Fibroblast of skin of scalp (primary cell): ENCODE data around the gene CAVIN1.
"Not testable (repeated sequence)": the region's sequence is repeated elsewhere in the genome, so short reads cannot be mapped to it uniquely, and the experiment has no call there.

Source experiments
- DNase-seq: peaks from one replicate; pipeline ENCODE4 v3.0.0-alpha.2; 2013

CAVIN1 gene

DNA sequence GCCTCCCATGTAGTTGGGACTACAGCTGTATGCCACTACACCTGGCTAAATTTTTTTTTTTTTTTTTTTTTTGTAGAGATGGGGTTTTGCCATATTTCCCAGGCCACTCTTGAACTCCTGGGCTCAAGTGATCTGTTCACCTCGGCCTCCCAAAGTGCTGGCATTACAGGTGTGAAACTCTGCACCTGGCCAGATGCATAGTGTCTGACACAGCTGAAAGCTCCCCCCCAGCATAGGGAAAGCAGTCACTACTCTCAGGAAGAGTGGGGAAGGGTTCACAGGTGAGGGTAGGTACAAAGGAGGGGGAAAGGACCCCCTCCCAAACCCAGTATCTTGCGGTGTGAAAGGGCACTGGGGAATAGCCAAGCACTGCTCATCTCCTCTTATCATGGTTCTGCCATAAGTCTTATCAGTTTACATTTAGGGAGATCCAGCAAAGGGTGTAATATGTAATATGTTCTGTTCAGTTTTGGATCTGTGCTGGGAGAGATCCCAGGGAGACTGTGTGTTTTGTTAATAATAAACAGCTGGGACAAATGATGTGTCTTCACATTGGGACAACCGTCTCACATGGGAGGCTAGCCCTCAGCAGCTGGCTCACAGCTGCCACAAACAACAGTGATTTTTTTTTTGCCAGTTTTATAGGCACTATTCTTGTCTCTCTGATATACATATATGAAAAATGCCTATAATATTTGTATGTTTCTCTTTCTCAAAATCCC, 6.8 kb upstream of the CAVIN1 start:
- no peak for DNase-seq

DNA sequence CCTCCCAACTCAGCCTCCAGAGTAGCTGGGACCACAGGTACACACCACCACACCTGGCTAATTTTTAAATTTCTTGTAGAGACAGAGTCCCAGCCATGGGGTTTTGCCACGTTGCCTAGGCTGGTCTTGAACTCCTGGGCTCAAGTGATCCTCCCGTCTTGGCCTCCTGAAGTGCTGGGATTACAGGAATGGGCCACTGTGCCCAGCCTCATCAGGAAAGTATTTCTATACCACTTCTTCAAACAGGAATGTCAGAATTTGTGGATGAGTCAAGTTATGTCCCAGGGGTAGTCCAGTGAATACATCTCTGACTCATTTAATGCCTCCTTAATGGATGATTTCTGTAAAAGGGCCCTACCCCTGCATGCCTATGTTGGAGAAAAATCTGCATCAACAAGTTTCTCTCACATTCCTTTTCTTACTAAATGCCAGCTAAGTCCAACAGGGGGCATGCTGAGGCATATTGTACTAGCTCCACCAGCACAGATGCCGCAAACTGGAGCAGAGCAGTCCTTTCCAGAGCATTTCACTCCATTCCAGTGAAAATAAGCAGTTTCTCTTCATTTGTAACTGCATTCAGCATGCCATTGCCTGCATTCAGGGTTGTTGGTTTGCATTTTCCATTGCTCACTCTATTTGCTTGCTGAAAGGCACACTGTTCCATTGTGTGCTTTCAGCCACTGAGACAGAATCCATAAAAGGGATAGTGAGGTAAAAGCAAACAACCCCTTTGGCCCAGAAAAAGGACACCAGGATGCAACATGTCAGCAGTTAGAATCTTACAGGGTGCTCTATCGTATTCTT, 5.3 kb upstream of the CAVIN1 start:
- peak; percentile 100 for DNase-seq

- peak; percentile 48 for DNase-seq
These were observed 2.0 kb upstream of the CAVIN1 start for GRCh38 chr17:42424991-42425610.

DNA sequence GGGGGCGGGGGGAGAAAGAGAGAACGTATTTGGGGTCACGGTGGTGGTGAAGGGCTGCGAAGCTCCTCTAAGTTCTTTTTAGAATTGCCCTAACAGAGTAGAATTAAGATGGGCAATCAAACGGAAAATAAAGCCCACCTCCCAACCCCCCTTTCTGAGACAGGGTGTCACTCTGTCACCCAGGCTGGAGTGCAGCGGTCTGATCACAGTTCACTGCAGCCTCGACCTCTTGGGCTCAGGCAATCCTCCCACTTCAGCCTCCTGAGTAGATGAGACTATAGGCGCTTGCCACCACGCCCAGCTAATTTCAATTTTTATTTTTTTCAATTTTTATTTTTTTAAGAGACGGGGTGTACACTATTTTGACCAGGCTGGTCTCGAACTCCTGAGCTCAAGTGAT, 710 bp upstream of the CAVIN1 start:
- no peak for DNase-seq

- no peak for DNase-seq
These were observed 571 bp downstream of the CAVIN1 start for GRCh38 chr17:42422412-42422957.

GRCh38 chr17:42421507-42422338, 1.3 kb downstream of the CAVIN1 start:
- DNase-seq, result peak; percentile 71

DNA sequence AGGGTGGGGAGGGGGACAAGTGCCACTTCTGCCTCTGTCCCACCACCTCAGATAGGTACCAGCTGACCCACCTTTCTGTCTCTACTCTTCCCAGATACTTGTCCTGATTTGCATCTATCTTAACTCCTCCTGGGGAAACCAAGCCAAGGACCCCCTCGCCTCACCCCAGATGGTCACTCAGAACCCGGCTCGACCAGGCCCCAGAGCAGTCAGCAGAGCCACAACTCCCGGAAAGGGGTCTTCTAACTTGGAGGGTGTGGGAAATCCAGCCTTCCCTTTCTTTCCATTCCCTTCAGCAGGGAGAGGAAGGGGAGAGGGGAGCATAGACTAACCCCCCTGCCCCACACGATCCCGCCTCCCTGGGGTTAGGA, 1.9 kb downstream of the CAVIN1 start:
- DNase-seq, result no peak

GRCh38 chr17:42417981-42418380, 5.1 kb downstream of the CAVIN1 start:
- not testable (repeated sequence) for DNase-seq

DNA sequence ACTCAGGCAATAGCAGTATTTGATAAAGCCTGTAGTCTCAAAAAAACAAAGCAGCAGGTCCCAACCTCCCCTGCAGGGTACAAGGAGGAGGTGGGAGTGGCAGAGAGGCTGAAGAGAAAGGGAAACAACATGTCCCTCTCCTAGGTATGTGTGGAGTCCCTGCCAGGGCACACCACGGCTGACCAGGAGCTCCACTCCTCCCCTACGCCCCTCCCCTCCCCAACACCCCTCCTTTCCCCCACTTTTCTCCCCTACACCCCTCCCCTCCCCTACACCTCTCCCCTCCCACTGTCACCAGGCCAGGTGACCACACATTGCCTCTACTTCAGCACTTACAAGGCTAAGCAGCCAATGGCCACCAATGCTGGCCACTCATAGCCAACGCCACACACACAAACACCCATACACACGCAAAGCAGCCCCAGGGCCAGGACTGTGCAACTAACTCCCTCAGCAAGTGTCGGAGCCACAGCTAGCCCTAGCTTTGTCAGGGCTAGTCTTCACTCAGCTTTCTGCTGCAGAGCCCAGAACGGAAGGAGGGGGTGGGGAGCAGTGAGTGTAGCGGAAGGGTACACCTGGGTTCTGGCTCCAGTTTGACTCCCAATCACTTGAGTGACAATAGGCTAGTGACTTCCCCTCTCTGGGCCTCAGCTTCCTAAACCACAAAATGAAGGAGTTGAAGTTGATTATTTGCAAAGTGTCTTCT, 8.2 kb downstream of the CAVIN1 start:
- no peak for DNase-seq

DNA sequence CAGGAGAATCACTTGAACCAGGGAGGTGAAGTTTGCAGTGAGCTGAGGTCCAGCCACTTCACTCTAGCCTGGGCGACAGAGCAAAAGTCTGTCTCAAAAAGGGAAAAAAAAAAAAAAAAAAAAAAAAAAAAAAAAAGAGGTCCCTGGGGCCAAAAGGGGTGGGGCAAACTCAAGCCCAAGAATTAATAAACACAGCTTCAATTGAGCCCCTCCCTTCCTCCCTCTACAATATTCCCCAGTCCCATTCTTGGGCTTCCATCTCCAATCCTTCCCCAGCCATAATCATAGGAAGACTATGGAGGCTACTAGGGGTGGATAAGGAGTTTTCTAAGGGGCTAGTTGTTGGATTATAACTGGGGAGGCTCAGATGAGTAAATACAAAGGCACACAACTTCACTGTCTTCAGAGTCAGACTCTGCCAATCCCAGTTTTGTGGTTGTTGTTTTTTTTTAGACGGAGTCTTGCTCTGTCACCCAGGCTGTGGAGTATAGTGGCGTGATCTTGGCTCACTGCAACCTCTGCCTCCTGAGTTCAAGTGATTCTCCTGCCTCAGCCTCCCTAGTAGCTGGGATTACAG, 9.5 kb downstream of the CAVIN1 start:
- no peak for DNase-seq

- DNase-seq, result no peak
These were observed 11.0 kb downstream of the CAVIN1 start for GRCh38 chr17:42411905-42412679.

DNA sequence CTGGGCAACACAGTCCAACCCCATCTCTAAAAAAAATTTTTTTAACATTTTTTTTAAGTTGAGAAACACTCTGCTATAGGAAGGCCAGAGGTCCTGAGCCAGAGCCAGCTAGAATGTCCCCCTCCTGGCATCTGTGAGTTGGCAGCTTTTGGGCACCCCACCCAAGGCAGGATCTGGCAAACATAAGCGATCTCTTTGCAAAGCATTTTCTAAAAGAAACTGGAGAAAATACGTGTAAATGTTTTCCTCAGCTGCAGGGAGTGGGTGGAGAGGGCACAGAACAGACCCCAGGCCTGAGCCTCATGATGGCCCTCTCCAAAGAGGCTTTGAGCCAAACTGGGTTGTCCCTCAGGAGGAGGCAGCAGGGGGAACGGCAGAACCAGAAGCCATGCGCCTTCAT, 11.7 kb downstream of the CAVIN1 start:
- DNase-seq, result no peak

DNA sequence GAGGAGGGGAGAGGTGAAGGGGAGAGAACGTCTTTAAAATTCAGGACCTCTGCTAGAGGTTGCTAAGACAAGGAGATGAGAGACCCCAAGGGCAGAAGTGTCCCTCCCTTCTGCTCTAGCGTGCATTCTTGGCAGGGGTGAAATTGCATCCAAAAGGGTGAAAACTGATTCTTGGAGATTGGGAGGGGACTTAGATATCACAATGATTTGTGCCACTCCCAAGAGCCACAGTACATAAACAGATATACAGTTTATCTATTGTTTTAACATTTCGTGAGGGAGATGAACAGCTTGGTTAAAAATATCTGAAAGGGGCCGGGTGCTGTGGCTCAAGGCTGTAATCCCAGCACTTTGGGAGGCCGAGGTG, 12.8 kb downstream of the CAVIN1 start:
- DNase-seq, result no peak

- DNase-seq, result peak; percentile 84
These were observed 13.3 kb downstream of the CAVIN1 start for GRCh38 chr17:42409523-42410318.

- no peak for DNase-seq
These were observed 15.0 kb downstream of the CAVIN1 start for GRCh38 chr17:42408061-42408460.

GRCh38 chr17:42407289-42407836, 15.7 kb downstream of the CAVIN1 start:
- peak; percentile 44 for DNase-seq

DNA sequence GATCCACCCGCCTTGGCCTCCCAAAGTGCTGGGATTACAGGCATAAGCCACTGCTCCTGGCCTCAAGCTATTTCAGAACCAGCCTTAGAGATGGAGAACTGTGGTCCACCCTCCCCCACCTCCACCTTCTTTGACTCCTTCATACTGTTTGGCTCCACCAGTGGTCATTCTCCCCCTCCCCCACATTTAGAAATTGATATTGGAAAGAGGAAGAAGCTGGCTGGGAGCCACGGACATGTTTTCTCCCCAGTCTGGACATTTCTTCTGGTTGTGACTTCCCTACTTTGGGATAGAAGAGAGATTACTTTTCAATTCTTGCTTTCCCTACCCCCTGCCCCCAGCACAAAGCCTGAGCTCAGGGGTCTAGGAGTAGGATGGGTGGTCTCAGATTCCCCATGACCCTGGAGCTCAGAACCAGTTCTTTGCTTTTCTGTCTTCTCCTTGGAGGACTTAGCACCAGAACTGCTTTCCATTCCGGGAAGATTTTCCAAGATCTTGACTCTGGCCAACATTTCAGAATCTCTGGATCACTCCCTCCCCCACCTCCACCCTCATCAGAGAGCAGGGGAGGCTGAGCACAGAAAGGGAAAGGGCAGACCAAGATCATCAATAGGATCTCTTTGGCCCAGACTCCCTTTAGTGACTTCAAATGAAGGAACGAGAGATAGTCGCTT, 16.3 kb downstream of the CAVIN1 start:
- no peak for DNase-seq

DNA sequence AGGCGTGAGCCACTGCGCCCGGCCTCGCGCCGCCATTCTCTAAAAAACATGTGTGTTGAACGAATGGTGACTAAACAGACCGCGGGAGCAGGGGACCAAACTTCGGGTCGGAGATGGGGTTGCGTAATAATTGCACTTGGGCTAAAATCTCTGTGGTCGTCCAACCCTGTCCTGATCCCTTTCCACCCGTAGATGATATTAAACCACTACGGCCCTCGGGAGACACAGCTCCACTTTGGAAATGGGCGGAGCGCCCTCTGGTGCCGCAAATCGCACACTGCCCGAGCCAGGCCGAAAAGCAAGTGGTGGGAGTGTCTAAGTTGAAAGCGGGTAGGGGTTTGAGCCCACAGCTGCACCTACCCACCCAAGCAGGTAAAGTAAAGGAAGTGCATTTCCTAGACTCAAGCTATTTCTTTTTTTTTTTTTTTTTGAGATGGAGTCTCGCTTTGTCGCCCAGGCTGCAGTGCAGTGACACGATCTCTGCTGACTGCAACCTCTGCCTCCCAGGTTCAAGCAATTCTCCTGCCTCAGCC, 17.0 kb downstream of the CAVIN1 start:
- DNase-seq, result peak; percentile 65

DNA sequence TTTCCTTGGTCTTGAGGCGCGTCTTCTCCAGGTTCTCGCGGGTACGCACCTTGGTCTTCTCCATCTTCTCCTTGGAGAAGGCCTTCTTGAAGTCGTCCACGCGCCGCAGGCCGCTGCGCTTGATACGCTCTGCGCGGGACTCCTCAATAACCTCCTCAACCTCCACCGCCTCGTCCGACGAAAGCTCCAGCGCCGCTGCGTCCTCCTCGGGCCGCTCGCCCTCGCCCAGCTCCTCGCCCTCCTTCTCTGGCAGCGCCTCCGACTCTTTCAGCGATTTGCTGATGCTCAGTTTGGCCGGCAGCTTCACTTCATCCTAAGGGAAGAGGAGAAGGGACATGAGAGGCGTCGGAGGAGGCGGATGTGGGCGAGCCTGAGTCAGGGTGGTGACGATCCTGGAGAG, 18.0 kb downstream of the CAVIN1 start:
- DNase-seq, result no peak
